Liver (tissue), 3 donors: ENCODE results near the gene TOP3A.

Source experiments
- CTCF ChIP-seq: fragments of 150-350 bp; IDR thresholded peaks from 2 replicates; pipeline ENCODE4 v1.5.1; 2017; ENCODE audit warnings: improper control_type of control experiment, low read depth, low read length; ENCODE audit not compliant: missing input control
- EGR1 ChIP-seq, 2 donors: IDR thresholded peaks; 2 replicates each; pipeline ENCODE4 v1.6.1; 2016 to 2018; ENCODE audit warnings: antibody characterized with exemption in 2 of 2, low read depth in 2 of 2
- MAX ChIP-seq: IDR thresholded peaks from 2 replicates; pipeline ENCODE4 v1.6.1; 2016; ENCODE audit warnings: antibody characterized with exemption
- RAD21 ChIP-seq, 2 donors: IDR thresholded peaks; 2 replicates each; pipeline ENCODE4 v1.6.1; 2016; ENCODE audit warnings: antibody characterized with exemption in 2 of 2, mild to moderate bottlenecking in 2 of 2
- REST ChIP-seq: IDR thresholded peaks from 2 replicates; pipeline ENCODE4 v1.6.1; 2016; ENCODE audit warnings: antibody characterized with exemption, mild to moderate bottlenecking
- RXRA ChIP-seq, 2 donors: IDR thresholded peaks; 2 replicates each; pipeline ENCODE4 v1.6.1; 2017 to 2018; ENCODE audit warnings: antibody characterized with exemption in 2 of 2, mild to moderate bottlenecking in 1 of 2
- TAF1 ChIP-seq: conservative IDR thresholded peaks from 2 replicates; pipeline ENCODE4 v1.6.1; 2016; ENCODE audit warnings: antibody characterized with exemption, mild to moderate bottlenecking
- ZBTB33 ChIP-seq: IDR thresholded peaks from 2 replicates; pipeline ENCODE4 v1.6.1; 2016; ENCODE audit warnings: antibody characterized with exemption
- donor health status: healthy.
- donor health status: healthy.

- no peak for TF ChIP-seq ZBTB33
- TF ChIP-seq CTCF: no peak
- TF ChIP-seq MAX: no peak
- TF ChIP-seq REST: no peak
- no peak for TF ChIP-seq RXRA (IDR thresholded peaks at IDR 0.05)
- no peak for TF ChIP-seq TAF1
- no peak for TF ChIP-seq RAD21 (IDR thresholded peaks at IDR 0.05)
- TF ChIP-seq EGR1 (IDR thresholded peaks at IDR 0.05; ENCODE audit: low read depth in 2 of 2): no peak
These were observed 64.1 kb downstream of the TOP3A start for GRCh38 chr17:18250708-18251107.
